Daoy (cell line): ENCODE data around the gene TLK1. TPM values are rescaled to one million over a fixed set of nuclear protein-coding genes. Genes with fewer than 3 reads are reported as not detected.
"Not testable (repeated sequence)": the region's sequence is repeated elsewhere in the genome, so short reads cannot be mapped to it uniquely, and the experiment has no call there.

ENCODE experiments used
- DNase-seq: peaks from one replicate; pipeline ENCODE4 v3.0.0-alpha.2; 2015; ENCODE audit warnings: low read depth
- total RNA-seq: library from RNA; depleted of rRNA; stranded (reverse); fragments of >200 nt; shearing (Covaris generic); gene quantifications from 2 replicates; pipeline ENCODE4 v1.2.3, GENCODE V29; 2014

Gene TLK1
- total RNA-seq, 1 experiment from 2014 or later, result 11.7 TPM

DNA sequence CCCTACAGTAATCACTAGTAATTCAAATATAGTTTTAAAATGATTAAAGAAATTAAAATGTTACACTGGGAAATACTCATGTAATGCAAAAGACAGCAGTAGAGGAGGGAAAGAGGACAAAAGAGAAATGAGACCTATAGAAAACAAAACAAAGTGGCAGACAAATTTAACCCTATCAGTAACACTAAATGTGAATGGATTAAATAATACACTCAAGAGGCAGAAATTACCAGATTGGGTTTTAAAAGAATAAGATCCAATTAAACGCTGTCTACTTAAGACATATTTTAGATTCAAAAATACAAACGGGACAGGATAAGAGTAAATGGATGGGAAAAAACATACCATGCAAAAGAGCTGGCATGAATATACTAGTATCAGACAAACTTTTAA lies 17.0 kb downstream of the TLK1 start:
- DNase-seq, result no peak

- DNase-seq, result no peak
Observed at GRCh38 chr2:171142398-171142797, 18.3 kb downstream of the TLK1 start.

DNA sequence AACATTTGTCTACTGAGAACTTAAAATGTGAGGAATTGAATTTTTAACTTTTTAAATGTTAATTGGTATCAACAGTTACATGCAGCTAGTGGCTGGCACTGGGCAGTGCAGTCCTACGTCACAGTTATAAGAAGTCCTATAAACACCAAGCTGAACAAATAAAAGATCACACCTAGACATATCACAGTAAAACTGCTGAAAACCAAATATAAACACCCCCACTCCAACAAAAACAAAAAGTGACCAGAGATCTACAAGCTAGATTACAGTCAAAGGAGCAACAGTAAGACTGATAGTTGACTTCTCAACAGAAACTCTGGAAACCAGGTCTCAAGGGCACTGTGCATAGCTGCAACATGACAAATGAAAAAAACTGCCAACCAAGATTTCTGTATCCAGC lies 19.4 kb downstream of the TLK1 start:
- DNase-seq, result no peak

GRCh38 chr2:171139860-171140259 lies 20.8 kb downstream of the TLK1 start:
- DNase-seq, result no peak

- DNase-seq, result no peak
Observed at GRCh38 chr2:171136024-171136423, 24.7 kb downstream of the TLK1 start.

- no peak for DNase-seq
Observed at GRCh38 chr2:171134624-171135230, 26.0 kb downstream of the TLK1 start.

DNA sequence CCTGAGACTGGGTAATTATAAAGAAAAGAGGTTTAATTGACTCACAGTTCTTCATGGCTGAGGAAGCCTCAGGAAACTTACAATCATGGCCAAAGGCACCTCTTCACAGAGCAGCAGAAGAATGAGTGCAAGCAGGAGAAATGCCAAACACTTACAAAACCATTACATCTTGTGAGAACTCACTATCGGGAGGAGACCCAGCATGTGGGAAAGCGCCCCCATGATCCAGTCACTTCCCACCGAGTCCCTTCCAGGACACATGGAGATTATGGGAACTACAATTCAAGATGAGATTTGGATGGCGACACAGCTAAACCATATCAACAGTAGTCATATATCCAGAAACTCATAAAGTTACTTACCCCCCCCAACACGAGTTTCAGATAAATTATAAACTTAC lies 28.6 kb downstream of the TLK1 start:
- DNase-seq, result no peak

DNA sequence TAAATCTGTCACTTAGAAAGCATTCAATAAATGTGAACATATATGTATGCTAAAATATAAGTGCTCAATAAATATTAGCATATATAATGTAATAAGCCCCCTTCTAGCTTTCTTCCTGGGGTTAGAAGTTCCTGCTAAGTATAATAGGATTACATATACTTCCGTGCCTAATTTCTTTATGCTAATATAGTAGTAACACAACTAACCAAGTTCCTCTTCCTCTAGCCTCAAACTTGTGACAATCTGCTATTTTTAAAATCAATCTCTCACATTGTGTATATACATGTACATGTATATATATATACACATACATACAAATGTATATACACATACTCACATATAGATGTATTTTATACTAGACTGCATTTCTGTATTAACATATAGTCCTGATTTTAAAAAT lies 32.2 kb downstream of the TLK1 start:
- DNase-seq, result no peak

DNA sequence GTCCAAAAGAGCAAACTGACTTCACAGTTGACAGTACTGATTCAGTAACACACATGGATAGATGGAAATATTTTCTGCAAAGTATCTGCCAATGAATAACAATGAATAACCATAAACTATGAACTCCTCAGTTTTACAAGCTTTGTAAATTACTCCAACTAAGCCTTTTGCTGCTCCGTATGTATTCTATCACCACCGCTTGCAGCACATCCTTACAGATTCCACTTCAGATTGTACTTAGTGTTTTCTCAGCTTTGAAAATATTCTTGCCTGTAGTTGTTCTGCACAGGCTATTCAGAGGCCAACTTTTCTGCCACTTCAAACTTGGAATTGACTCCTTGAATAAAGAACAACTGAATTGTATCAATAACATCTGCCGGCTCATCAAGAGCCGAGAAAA lies 36.2 kb downstream of the TLK1 start:
- DNase-seq, result no peak

DNA sequence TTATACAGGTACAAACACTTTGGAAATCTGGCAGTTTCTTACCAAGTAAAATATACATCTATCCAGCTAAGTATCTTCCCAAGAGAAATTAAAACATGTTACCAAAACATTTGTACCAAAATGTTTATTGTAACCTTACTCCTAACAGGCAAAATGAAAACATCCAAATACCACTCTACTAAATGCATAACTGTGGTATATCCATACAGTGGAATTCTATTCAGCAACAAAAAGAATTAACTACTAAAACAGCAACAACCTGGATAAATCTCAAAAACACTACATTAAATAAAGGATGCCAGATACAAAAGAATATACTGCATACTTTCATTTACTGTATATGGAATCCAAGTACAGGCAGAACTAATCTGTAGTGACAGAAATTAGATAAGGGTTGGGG lies 51.1 kb downstream of the TLK1 start:
- no peak for DNase-seq

DNA sequence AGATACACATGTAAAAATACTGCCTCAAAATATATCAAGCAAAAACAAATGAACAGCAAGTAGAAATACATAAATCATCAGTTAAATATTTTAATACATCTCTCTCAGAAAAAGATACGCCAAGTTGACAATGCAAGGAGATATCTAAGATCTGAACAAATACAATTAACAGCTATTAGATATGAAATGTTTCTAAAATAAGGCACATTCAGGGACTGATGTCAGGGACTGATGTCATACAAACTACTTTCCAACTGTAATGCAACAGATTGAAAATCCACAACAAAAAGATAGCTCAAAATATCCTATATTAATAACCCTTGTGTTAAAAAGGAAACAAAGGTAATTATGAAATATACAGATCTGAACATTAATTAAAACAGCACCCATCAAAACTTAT lies 51.7 kb downstream of the TLK1 start:
- DNase-seq, result no peak

- DNase-seq, result no peak
Observed at GRCh38 chr2:171107803-171108202, 52.9 kb downstream of the TLK1 start.

GRCh38 chr2:171104379-171104778 lies 56.3 kb downstream of the TLK1 start:
- DNase-seq, result no peak

- DNase-seq, result no peak
Observed at GRCh38 chr2:171102802-171103201, 57.9 kb downstream of the TLK1 start.

DNA sequence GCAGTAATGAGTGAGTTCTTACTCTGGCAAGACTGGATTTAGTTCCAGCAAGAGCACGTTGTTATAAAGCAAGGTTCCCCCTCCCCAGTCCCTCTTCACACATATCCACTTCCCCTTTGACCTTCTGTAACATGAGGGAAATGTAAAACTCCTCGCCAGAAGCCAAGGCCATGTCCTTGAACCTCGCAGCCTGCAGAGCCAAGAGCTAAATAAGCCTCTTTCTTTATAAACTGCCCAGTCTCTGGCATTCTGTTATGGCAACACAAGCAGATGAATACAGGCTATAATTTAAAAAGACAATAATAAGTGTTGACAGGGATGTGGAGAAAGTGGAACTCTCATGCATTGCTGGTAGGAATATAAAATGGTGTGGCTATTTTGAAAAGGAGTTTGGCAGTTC lies 60.3 kb downstream of the TLK1 start:
- no peak for DNase-seq

GRCh38 chr2:171098607-171099006 lies 62.1 kb downstream of the TLK1 start:
- no peak for DNase-seq

GRCh38 chr2:171095014-171095582 lies 65.6 kb downstream of the TLK1 start:
- no peak for DNase-seq

GRCh38 chr2:171091517-171091916 lies 69.2 kb downstream of the TLK1 start:
- not testable (repeated sequence) for DNase-seq

GRCh38 chr2:171089489-171089888 lies 71.2 kb downstream of the TLK1 start:
- DNase-seq, result no peak

- no peak for DNase-seq
Observed at GRCh38 chr2:171088057-171088834, 72.4 kb downstream of the TLK1 start.

- no peak for DNase-seq
Observed at GRCh38 chr2:171087547-171087946, 73.1 kb downstream of the TLK1 start.

GRCh38 chr2:171086352-171087290 lies 74.1 kb downstream of the TLK1 start:
- peak; percentile 30 for DNase-seq
